Adrenal gland (tissue), 5 donors: ENCODE measurements around the gene REC8.

ENCODE experiments used
- POLR2A ChIP-seq, 2 donors: fragments of 450-650 bp; IDR thresholded peaks; one replicate each; pipeline ENCODE4 v1.6.1; 2017; ENCODE audit warnings: antibody characterized with exemption in 2 of 2, mild to moderate bottlenecking in 2 of 2, moderate library complexity in 1 of 2
- TF ChIP-seq, protein P1 (sequence below), 6 experiments: fragments of 450-650 bp in 4 of 6; fragments of 200-600 bp in 2 of 6; sonication (generic) in 1 of 6; IDR thresholded peaks; 1 replicate in 5 of 6; 2 replicates in 1 of 6; pipeline versions ENCODE4 v1.5.1 to v1.8.0; 2016 to 2021; ENCODE audit warnings: antibody characterized with exemption in 6 of 6, mild to moderate bottlenecking in 2 of 6, moderate library complexity in 1 of 6
- donor health status: DM: no; HTN: no; CAD: no.

DNA sequence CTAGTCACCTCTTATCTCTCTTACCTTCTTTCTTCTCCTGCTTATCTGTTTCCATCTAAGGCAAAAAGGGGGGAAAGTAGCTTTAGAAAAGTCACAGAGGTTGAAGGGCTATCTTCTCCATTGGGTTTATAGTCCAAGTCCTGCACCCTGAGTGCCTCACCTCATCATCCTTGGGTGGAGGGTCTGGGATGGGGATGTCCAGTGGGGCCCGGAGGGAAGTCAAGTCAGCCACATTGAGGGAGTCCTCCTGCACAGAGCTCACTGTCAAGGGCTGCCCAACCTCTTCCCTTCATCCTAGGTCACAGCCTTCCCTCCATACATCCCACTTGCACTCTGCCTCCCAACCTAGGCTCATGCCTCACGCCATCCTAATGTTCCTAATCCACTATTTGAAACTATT lies 26.7 kb upstream of the REC8 start:
- TF ChIP-seq, protein P1, sequence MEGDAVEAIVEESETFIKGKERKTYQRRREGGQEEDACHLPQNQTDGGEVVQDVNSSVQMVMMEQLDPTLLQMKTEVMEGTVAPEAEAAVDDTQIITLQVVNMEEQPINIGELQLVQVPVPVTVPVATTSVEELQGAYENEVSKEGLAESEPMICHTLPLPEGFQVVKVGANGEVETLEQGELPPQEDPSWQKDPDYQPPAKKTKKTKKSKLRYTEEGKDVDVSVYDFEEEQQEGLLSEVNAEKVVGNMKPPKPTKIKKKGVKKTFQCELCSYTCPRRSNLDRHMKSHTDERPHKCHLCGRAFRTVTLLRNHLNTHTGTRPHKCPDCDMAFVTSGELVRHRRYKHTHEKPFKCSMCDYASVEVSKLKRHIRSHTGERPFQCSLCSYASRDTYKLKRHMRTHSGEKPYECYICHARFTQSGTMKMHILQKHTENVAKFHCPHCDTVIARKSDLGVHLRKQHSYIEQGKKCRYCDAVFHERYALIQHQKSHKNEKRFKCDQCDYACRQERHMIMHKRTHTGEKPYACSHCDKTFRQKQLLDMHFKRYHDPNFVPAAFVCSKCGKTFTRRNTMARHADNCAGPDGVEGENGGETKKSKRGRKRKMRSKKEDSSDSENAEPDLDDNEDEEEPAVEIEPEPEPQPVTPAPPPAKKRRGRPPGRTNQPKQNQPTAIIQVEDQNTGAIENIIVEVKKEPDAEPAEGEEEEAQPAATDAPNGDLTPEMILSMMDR (IDR thresholded peaks at IDR 0.05): no peak
- TF ChIP-seq POLR2A (IDR thresholded peaks at IDR 0.05): no peak
